NCI-H187 treated with DMSO at 0.1 percent for 48 hours (cell line): ENCODE data around the gene GSX2.
A peak's percentile ranks its signal among the peaks of the same experiment; 100 is the strongest.

Experiments used
- DNase-seq: peaks from one replicate; lab custom pipeline; 2025; lab: John Stamatoyannopoulos, UW

GSX2 gene

GRCh38 chr4:54077812-54078211 lies 22.2 kb upstream of the GSX2 start:
- DNase-seq = no peak

- DNase-seq = no peak
Measured at GRCh38 chr4:54082168-54082567, 17.8 kb upstream of the GSX2 start.

- DNase-seq = no peak
Measured at GRCh38 chr4:54085284-54085683, 14.7 kb upstream of the GSX2 start.

GRCh38 chr4:54089875-54090274 lies 10.1 kb upstream of the GSX2 start:
- no peak for DNase-seq

- no peak for DNase-seq
Measured at GRCh38 chr4:54090404-54090803, 9.6 kb upstream of the GSX2 start.

GRCh38 chr4:54090804-54091623 lies 8.9 kb upstream of the GSX2 start:
- DNase-seq = no peak

GRCh38 chr4:54091637-54092404 lies 8.1 kb upstream of the GSX2 start:
- DNase-seq = peak; percentile 55

- no peak for DNase-seq
Measured at GRCh38 chr4:54092405-54093323, 7.3 kb upstream of the GSX2 start.

- no peak for DNase-seq
Measured at GRCh38 chr4:54093324-54094240, 6.4 kb upstream of the GSX2 start.

- no peak for DNase-seq
Measured at GRCh38 chr4:54094451-54094850, 5.5 kb upstream of the GSX2 start.

- DNase-seq = no peak
Measured at GRCh38 chr4:54095110-54095825, 4.7 kb upstream of the GSX2 start.

- DNase-seq = no peak
Measured at GRCh38 chr4:54096295-54096962, 3.5 kb upstream of the GSX2 start.

- no peak for DNase-seq
Measured at GRCh38 chr4:54097152-54097551, 2.8 kb upstream of the GSX2 start.

GRCh38 chr4:54098375-54098774 lies 1.6 kb upstream of the GSX2 start:
- DNase-seq = no peak

GRCh38 chr4:54099287-54099747 lies 646 bp upstream of the GSX2 start:
- no peak for DNase-seq

GRCh38 chr4:54100595-54101189 lies 729 bp downstream of the GSX2 start:
- DNase-seq = no peak

GRCh38 chr4:54101190-54102041 lies 1.5 kb downstream of the GSX2 start:
- no peak for DNase-seq

GRCh38 chr4:54102531-54103106 lies 2.7 kb downstream of the GSX2 start:
- no peak for DNase-seq
